ENCODE results near the gene FAM222A.

The FAM222A gene

GRCh38 chr12:109731806-109732205 lies 18.2 kb downstream of the FAM222A start:
- Histone ChIP-seq H3K4me1 (no peaks in the 10 kb centered on the region), H3K4me3 (no peak overlapping the region)

DNA sequence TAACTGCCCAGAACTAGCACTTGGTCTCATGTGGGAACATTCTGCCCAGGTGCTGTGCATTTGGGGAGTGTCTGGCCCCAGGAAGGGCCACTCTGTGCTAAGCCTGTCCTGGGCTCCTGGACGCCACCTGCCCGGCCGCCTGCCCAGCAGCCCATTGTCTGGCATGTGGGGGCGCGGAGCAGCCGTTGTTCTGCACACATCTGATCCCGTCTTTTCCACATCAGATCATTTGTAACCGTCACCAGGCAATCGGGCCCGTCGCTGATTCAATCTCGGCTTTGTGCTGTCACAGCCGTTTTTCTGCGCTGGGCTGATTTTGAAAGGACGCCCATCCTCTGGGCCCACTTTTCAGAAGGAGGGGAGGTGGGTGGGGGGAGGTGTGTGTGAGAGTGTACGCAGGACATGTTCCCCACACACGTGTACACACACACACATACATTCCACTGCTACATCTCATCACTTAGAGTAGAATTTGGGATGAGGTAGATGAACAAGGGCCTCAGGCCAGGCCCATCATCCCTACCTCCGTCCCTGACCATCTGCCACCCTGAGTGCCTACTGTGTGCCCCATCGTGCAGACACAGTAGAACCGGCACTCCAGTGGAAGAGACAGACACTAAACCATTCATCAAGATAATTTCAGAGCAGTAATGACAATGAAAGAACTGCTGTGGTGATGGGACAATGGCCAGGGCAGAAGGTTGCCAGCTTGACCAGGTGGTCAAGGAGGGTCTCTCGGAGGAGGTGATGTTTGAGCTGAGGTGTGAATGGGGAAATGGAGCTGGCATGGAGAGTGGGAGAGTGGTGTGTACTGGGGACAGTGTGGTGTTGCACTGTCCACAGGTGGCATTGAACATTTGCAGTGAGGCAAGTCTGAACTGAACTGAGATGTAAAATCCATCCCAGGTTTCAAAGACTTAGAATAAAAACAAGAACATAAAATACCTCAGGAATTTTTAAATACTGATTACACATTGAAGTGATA lies 19.0 kb downstream of the FAM222A start:
- TF ChIP-seq CTCF (IDR thresholded peaks at IDR 0.05): no peak
- intact Hi-C loops (cut with DNase I; ENCODE audit: low total_unique reads): no loop called here
- H3K27ac ChIP-seq: no peak overlapping the region
- no peaks in the 10 kb centered on the region for H3K9me3 ChIP-seq
- H3K4me3 ChIP-seq: no peak overlapping the region
- H3K4me1 ChIP-seq: no peaks in the 10 kb centered on the region
- no peaks in the 10 kb centered on the region for H3K36me3 ChIP-seq
- DNase-seq: peak; percentile 7 to 59
- peaks cover 0 to 50% of the 10 kb centered on the region in 2 donors for H3K27me3 ChIP-seq

More at GRCh38 chr12:109731806-109732205, 18.2 kb downstream of the FAM222A start:
- intact Hi-C loops (cut with DNase I; ENCODE audit: low total_unique reads): no loop called here
- DNase-seq: peak in 1 of 2 donors; percentile 4
- Histone ChIP-seq H3K36me3 (no peaks in the 10 kb centered on the region), H3K27ac (no peak overlapping the region), H3K9me3 (no peaks in the 10 kb centered on the region), H3K27me3 (peaks cover 0 to 41% of the 10 kb centered on the region in 2 donors)
- no peak for TF ChIP-seq CTCF (IDR thresholded peaks at IDR 0.05)

GRCh38 chr12:109734219-109735000 lies 20.8 kb downstream of the FAM222A start:
- TF ChIP-seq CTCF (IDR thresholded peaks at IDR 0.05): no peak
- H3K4me3 ChIP-seq: no peak overlapping the region
- no peaks in the 10 kb centered on the region for H3K4me1 ChIP-seq
- no peaks in the 10 kb centered on the region for H3K36me3 ChIP-seq
- intact Hi-C loops (cut with DNase I; ENCODE audit: low total_unique reads): no loop called here
- peaks cover 0 to 64% of the 10 kb centered on the region in 2 donors for H3K27me3 ChIP-seq
- peak; percentile 10 to 41 for DNase-seq
- no peak overlapping the region for H3K27ac ChIP-seq
- H3K9me3 ChIP-seq: no peaks in the 10 kb centered on the region

DNA sequence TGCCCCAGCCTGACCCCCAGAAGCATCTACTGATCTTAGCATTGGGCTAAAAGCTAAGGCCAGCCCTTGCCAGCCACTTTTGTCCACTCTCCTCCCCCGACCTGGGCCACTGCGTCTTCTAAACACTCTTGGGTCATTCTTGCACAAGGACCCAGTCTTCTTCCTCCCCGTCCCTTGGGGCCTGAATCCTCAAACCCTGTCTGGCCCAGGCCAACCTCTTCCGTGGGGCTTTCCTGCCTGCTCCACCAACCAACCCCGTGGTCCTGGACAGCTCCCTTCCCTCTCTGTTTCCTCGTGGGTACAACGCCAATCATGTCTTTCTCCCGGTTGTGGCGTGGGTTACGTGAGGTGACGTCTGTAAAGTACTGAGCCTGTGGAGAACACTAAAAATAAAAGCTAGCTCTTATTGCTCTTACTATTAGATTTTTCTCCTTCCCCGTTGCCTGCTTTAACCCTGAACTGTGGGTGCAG lies 21.5 kb downstream of the FAM222A start:
- no peaks in the 10 kb centered on the region for H3K36me3 ChIP-seq
- H3K27me3 ChIP-seq: peaks cover 0 to 67% of the 10 kb centered on the region in 2 donors
- peak; percentile 8 to 31 for DNase-seq
- H3K4me3 ChIP-seq: no peak overlapping the region
- no peak overlapping the region for H3K27ac ChIP-seq
- H3K9me3 ChIP-seq: no peaks in the 10 kb centered on the region
- intact Hi-C loops (cut with DNase I; ENCODE audit: low total_unique reads): no loop called here
- TF ChIP-seq CTCF (IDR thresholded peaks at IDR 0.05): no peak
- no peaks in the 10 kb centered on the region for H3K4me1 ChIP-seq

DNA sequence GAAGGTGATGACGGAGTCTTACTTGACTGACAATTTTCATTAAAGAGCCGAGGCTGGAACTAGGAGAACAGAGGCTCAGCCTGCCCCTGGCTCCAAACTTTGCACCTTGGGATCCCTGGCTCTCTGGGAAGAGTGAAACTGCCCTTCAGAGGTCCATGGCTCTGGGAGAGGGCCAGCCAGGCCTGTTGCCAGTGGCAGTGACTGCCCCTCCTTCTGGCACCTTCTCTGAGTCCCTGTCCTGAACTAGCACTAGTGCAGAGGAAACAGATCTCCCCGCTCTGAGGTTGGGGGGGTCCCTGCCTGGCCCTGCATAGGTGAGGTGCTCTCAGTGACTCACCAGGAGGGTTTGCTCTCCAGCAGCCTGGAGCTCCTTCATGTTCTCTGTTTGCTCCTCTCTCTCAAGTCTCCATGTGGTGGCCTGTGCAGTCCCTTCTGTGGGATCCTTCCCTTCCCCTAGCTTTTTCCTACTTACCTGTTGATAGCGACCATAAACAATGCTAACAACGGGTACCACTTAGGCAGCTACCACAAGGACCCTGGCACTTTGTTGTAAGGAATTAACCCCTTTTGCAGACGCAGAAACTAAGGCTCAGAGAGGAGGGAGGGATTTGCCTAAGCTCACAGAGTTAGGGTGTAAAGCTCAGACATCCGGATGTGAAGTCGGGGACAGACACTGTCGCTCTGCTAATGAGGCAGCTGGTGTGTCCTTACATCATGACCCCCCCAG lies 22.4 kb downstream of the FAM222A start:
- Histone ChIP-seq H3K36me3 (no peaks in the 10 kb centered on the region), H3K9me3 (no peaks in the 10 kb centered on the region), H3K27ac (no peak overlapping the region), H3K4me3 (no peak overlapping the region), H3K27me3 (peaks cover 0 to 69% of the 10 kb centered on the region in 2 donors), H3K4me1 (no peaks in the 10 kb centered on the region)
- intact Hi-C loops (cut with DNase I; ENCODE audit: low total_unique reads): no loop called here
- DNase-seq: peak in 1 of 2 donors; percentile 34
- TF ChIP-seq CTCF (IDR thresholded peaks at IDR 0.05): no peak
